OCI-LY7 (cell line): ENCODE measurements around the gene HMCN1. TPM values are rescaled to one million over a fixed set of nuclear protein-coding genes. Genes with fewer than 3 reads are reported as not detected.

ENCODE experiments used
- BruUV-seq: library from RNA; stranded (reverse); fragments of 400-500 nt; replicated peaks from 2 replicates; lab custom pipeline; 2021; lab: Mats Ljungman, UMichigan
- CTCF ChIA-PET: fragments of 300-600 bp; sonication (Branson Sonifier 250); formaldehyde crosslinking; loops from one replicate; lab custom pipeline; 2022; ENCODE audit warnings: antibody characterized with exemption; ENCODE audit not compliant: unreplicated experiment; lab: Charles Lee
- POLR2A ChIA-PET: fragments of 300-600 bp; sonication (Branson Sonifier 250); formaldehyde crosslinking; loops from one replicate; lab custom pipeline; 2022; ENCODE audit warnings: antibody characterized with exemption; lab: Charles Lee
- DNase-seq: peaks from one replicate; pipeline ENCODE4 v3.0.0-alpha.2; 2015; ENCODE audit warnings: low spot score
- H2AFZ ChIP-seq: fragments of 200-600 bp; sonication (generic), shearing (Covaris generic); 2 replicates; pipeline ENCODE4 v1.6.1; 2014; ENCODE audit warnings: mild to moderate bottlenecking, antibody characterized with exemption, low read length, moderate library complexity
- H3K27ac ChIP-seq: fragments of 200-600 bp; sonication (generic); 2 replicates; pipeline ENCODE4 v1.5.1; 2014; ENCODE audit warnings: mixed run types, low read depth, mild to moderate bottlenecking, moderate library complexity, low read length, inconsistent platforms; ENCODE audit not compliant: poor library complexity, severe bottlenecking
- H3K36me3 ChIP-seq: fragments of 200-600 bp; sonication (generic); 2 replicates; pipeline ENCODE4 v1.6.1; 2014; ENCODE audit warnings: mild to moderate bottlenecking, antibody characterized with exemption, low read length, moderate library complexity, mixed read lengths; ENCODE audit not compliant: insufficient read depth
- H3K4me1 ChIP-seq: fragments of 200-600 bp; sonication (generic); 2 replicates; pipeline ENCODE4 v1.5.1; 2014; ENCODE audit warnings: mild to moderate bottlenecking, low read length; ENCODE audit not compliant: insufficient read depth, poor library complexity, severe bottlenecking
- H3K4me2 ChIP-seq: fragments of 200-600 bp; sonication (generic); 2 replicates; pipeline ENCODE4 v1.6.1; 2014; ENCODE audit warnings: mild to moderate bottlenecking, low read length
- H3K4me3 ChIP-seq: fragments of 200-600 bp; sonication (generic); 2 replicates; pipeline ENCODE4 v1.5.1; 2014; ENCODE audit warnings: mild to moderate bottlenecking, low read depth, low read length; ENCODE audit not compliant: poor library complexity, severe bottlenecking
- H3K79me2 ChIP-seq: fragments of 200-600 bp; sonication (generic); 2 replicates; pipeline ENCODE4 v1.6.1; 2016; ENCODE audit warnings: low read depth, mild to moderate bottlenecking, low read length, moderate library complexity, mixed read lengths; ENCODE audit not compliant: insufficient read depth
- H3K9me2 ChIP-seq: fragments of 200-600 bp; sonication (generic); 2 replicates; pipeline ENCODE4 v1.6.1; 2016; ENCODE audit warnings: mild to moderate bottlenecking, low read length, mixed read lengths; ENCODE audit not compliant: insufficient read depth
- H3K9me3 ChIP-seq: fragments of 200-600 bp; sonication (generic); 2 replicates; pipeline ENCODE4 v1.6.1; 2014; ENCODE audit warnings: mild to moderate bottlenecking, mixed run types, low read length, mixed read lengths
- H4K20me1 ChIP-seq: fragments of 200-600 bp; sonication (generic); 2 replicates; pipeline ENCODE4 v1.6.1; 2014; ENCODE audit warnings: mild to moderate bottlenecking, antibody characterized with exemption, low read length, moderate library complexity, mixed read lengths; ENCODE audit not compliant: insufficient read depth
- CTCF ChIP-seq: fragments of 200-600 bp; sonication (generic); conservative IDR thresholded peaks from 2 replicates; pipeline ENCODE4 v1.5.1; 2014; ENCODE audit warnings: mild to moderate bottlenecking, antibody characterized with exemption, low read length, moderate library complexity, mixed read lengths
- EZH2phosphoT487 ChIP-seq: fragments of 200-600 bp; sonication (generic); IDR thresholded peaks from 2 replicates; pipeline ENCODE4 v1.6.1; 2018; ENCODE audit warnings: low read depth, borderline replicate concordance, mild to moderate bottlenecking, mixed run types, antibody characterized with exemption, low read length, moderate library complexity, mixed read lengths
- intact Hi-C: fragments of 100-400 bp; cut with micrococcal nuclease; formaldehyde crosslinking; loops from one replicate; pipeline ENCODE4 v1.10.0; 2022; ENCODE audit not compliant: unreplicated experiment
- total RNA-seq, 2 experiments: library from RNA; depleted of rRNA in 1 of 2; stranded (reverse); fragments of >200 nt in 1 of 2; shearing (Covaris generic) in 1 of 2; gene quantifications; 2 replicates each; pipeline ENCODE4 v1.2.3, GENCODE V29; 2014 to 2022

HMCN1 gene
- total RNA-seq, 2 experiments from 2014 or later, result 0.02 TPM; not detected in 1

- no peak for DNase-seq
- no peak for TF ChIP-seq CTCF
- no peak for TF ChIP-seq EZH2phosphoT487
- Histone ChIP-seq H3K4me1 (peaks cover 3% of the 10 kb centered on the region), H3K4me2 (no peak overlapping the region), H3K36me3 (no peaks in the 10 kb centered on the region), H3K27ac (no peak overlapping the region), H3K9me2 (no peaks in the 10 kb centered on the region), H4K20me1 (no peaks in the 10 kb centered on the region), H3K4me3 (no peak overlapping the region), H2AFZ (no peak overlapping the region), H3K79me2 (no peaks in the 10 kb centered on the region), H3K9me3 (no peaks in the 10 kb centered on the region)
- intact Hi-C loops, result no loop called here
- POLR2A ChIA-PET, result interaction anchor here (0.5 to 2.1 kb wide), 4 partner anchors 11 to 386 kb away, joined by 3 to 6 read pairs (median 4); no protein-coding TSS in a partner anchor
- BruUV-seq, result no TSS peak
- CTCF ChIA-PET, result no interaction called here
Observed at GRCh38 chr1:186189156-186189555, 455.0 kb downstream of the HMCN1 start.

DNA sequence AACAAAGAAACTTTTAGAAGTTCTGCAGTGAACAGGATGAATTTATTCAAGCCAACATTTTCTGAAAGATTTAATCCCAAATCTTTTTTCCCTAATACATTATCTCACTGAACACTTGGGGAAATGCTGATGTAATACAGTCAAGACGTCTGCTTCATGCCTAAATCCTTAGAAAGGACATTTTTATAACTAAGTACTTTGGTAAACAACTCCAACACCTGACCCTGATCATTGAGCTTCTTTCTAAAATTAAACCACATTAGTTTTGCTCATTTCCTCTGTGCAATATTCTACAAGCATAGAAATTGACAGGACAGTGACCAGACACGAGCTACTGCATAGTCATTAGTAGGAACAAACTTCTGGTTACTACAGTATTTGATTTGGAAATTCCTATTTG, 457.3 kb downstream of the HMCN1 start:
- BruUV-seq, result no TSS peak

More for the DNA sequence above, 457.3 kb downstream of the HMCN1 start:
- Histone ChIP-seq H3K9me3 (no peaks in the 10 kb centered on the region), H2AFZ (no peak overlapping the region), H3K27ac (no peak overlapping the region), H3K4me1 (no peaks in the 10 kb centered on the region), H3K79me2 (no peaks in the 10 kb centered on the region), H3K36me3 (no peaks in the 10 kb centered on the region), H4K20me1 (no peaks in the 10 kb centered on the region), H3K9me2 (no peaks in the 10 kb centered on the region), H3K4me3 (no peak overlapping the region), H3K4me2 (no peak overlapping the region)
- TF ChIP-seq EZH2phosphoT487, result no peak
- TF ChIP-seq CTCF, result no peak
- intact Hi-C loops, result no loop called here
- POLR2A ChIA-PET, result interaction anchor here (0.6 to 2.2 kb wide), 2 partner anchors 9 to 684 kb away, joined by 3 to 5 read pairs; no protein-coding TSS in a partner anchor
- CTCF ChIA-PET, result no interaction called here
- DNase-seq, result no peak
